NT2/D1 (cell line): Measurements from ENCODE around the gene COBL.

Experiments used
- DNase-seq: peaks from one replicate; pipeline ENCODE4 v3.0.0-alpha.2; 2011; ENCODE audit warnings: low read depth, low spot score
- H3K27me3 ChIP-seq: 2 replicates; pipeline ENCODE4 v1.6.0; 2011; ENCODE audit warnings: mild to moderate bottlenecking; ENCODE audit not compliant: insufficient read length, insufficient read depth
- H3K36me3 ChIP-seq: 2 replicates; pipeline ENCODE4 v1.6.1; 2011; ENCODE audit warnings: mild to moderate bottlenecking, low read length, mixed read lengths; ENCODE audit not compliant: insufficient read depth, insufficient read length
- H3K4me1 ChIP-seq: 2 replicates; pipeline ENCODE4 v1.5.1; 2011; ENCODE audit not compliant: insufficient read depth, insufficient read length
- H3K4me3 ChIP-seq: 2 replicates; pipeline ENCODE4 v1.5.1; 2011; ENCODE audit warnings: low read depth; ENCODE audit not compliant: insufficient read length
- H3K9ac ChIP-seq: 2 replicates; pipeline ENCODE4 v1.6.0; 2011; ENCODE audit warnings: low read depth; ENCODE audit not compliant: insufficient read length
- H3K9me3 ChIP-seq: 2 replicates; pipeline ENCODE4 v1.5.1; 2011; ENCODE audit warnings: mild to moderate bottlenecking, low read length; ENCODE audit not compliant: insufficient read depth
- SUZ12 ChIP-seq: IDR thresholded peaks from 2 replicates; pipeline ENCODE4 v1.6.1; 2011; ENCODE audit not compliant: insufficient read length, insufficient read depth; ENCODE audit errors: extremely low read depth
- YY1 ChIP-seq: IDR thresholded peaks from 2 replicates; pipeline ENCODE4 v1.6.1; 2011; ENCODE audit not compliant: insufficient read length, insufficient read depth
- ZNF274 ChIP-seq: IDR thresholded peaks from 2 replicates; pipeline ENCODE4 v1.6.1; 2011; ENCODE audit warnings: mild to moderate bottlenecking, low read depth, low read length

Gene COBL

GRCh38 chr7:51158211-51158610 is 158.4 kb downstream of the COBL start:
- no peak for DNase-seq
- TF ChIP-seq SUZ12 (no peak), YY1 (no peak), ZNF274 (no peak)
- Histone ChIP-seq H3K9ac (no peak overlapping the region), H3K4me3 (no peak overlapping the region), H3K27me3 (no peaks in the 10 kb centered on the region), H3K9me3 (no peaks in the 10 kb centered on the region), H3K4me1 (no peaks in the 10 kb centered on the region), H3K36me3 (no peaks in the 10 kb centered on the region)

GRCh38 chr7:51154201-51154600 is 162.4 kb downstream of the COBL start:
- Histone ChIP-seq H3K36me3 (no peaks in the 10 kb centered on the region), H3K4me1 (no peaks in the 10 kb centered on the region), H3K27me3 (no peaks in the 10 kb centered on the region), H3K9me3 (peaks cover 6% of the 10 kb centered on the region; the same call in 1 of the 2 replicates), H3K9ac (no peak overlapping the region), H3K4me3 (no peak overlapping the region)
- DNase-seq = no peak
- TF ChIP-seq YY1 (no peak), SUZ12 (no peak), ZNF274 (no peak)

GRCh38 chr7:51152706-51153200 is 163.9 kb downstream of the COBL start:
- no peaks in the 10 kb centered on the region for H3K27me3 ChIP-seq
- no peaks in the 10 kb centered on the region for H3K36me3 ChIP-seq
- H3K4me1 ChIP-seq = no peaks in the 10 kb centered on the region
- no peak for DNase-seq
- no peak overlapping the region for H3K9ac ChIP-seq
- TF ChIP-seq YY1 (no peak), SUZ12 (no peak), ZNF274 (no peak)
- H3K9me3 ChIP-seq = peaks cover 20% of the 10 kb centered on the region; the same call in 1 of the 2 replicates
- no peak overlapping the region for H3K4me3 ChIP-seq

- H3K4me3 ChIP-seq = no peak overlapping the region
- TF ChIP-seq ZNF274 (no peak), SUZ12 (no peak), YY1 (no peak)
- H3K9ac ChIP-seq = no peak overlapping the region
- no peaks in the 10 kb centered on the region for H3K27me3 ChIP-seq
- no peaks in the 10 kb centered on the region for H3K4me1 ChIP-seq
- no peak for DNase-seq
- peaks cover 33% of the 10 kb centered on the region for H3K9me3 ChIP-seq
- no peaks in the 10 kb centered on the region for H3K36me3 ChIP-seq
These were observed 165.2 kb downstream of the COBL start for GRCh38 chr7:51151455-51151854.

GRCh38 chr7:51150193-51150592 is 166.4 kb downstream of the COBL start:
- DNase-seq = no peak
- Histone ChIP-seq H3K27me3 (no peaks in the 10 kb centered on the region), H3K4me3 (no peak overlapping the region), H3K9me3 (peaks cover 41% of the 10 kb centered on the region), H3K4me1 (no peaks in the 10 kb centered on the region), H3K36me3 (no peaks in the 10 kb centered on the region), H3K9ac (no peak overlapping the region)
- TF ChIP-seq YY1 = no peak
- no peak for TF ChIP-seq SUZ12
- TF ChIP-seq ZNF274 = no peak

- DNase-seq = no peak
- Histone ChIP-seq H3K27me3 (no peaks in the 10 kb centered on the region), H3K9me3 (peaks cover 41% of the 10 kb centered on the region), H3K4me3 (no peak overlapping the region), H3K4me1 (no peaks in the 10 kb centered on the region), H3K9ac (no peak overlapping the region), H3K36me3 (no peaks in the 10 kb centered on the region)
- TF ChIP-seq ZNF274 = no peak
- TF ChIP-seq YY1 = no peak
- no peak for TF ChIP-seq SUZ12
These were observed 168.4 kb downstream of the COBL start for GRCh38 chr7:51148216-51148615.

GRCh38 chr7:51146816-51147586 is 169.6 kb downstream of the COBL start:
- Histone ChIP-seq H3K9me3 (peaks cover 41% of the 10 kb centered on the region), H3K4me1 (no peaks in the 10 kb centered on the region), H3K36me3 (no peaks in the 10 kb centered on the region), H3K27me3 (no peaks in the 10 kb centered on the region), H3K9ac (no peak overlapping the region), H3K4me3 (no peak overlapping the region)
- no peak for TF ChIP-seq YY1
- no peak for TF ChIP-seq ZNF274
- TF ChIP-seq SUZ12 = no peak
- DNase-seq = no peak
